HG03442 (cell line): Measurements from ENCODE around the gene RPL7A.
"Not testable (repeated sequence)": the region's sequence is repeated elsewhere in the genome, so short reads cannot be mapped to it uniquely, and the experiment has no call there.

ENCODE experiments used
- ATAC-seq: cut with Tn5 transposase; IDR thresholded peaks from one replicate; pipeline ENCODE4 v1.9.1; 2021; ENCODE audit warnings: mild to moderate bottlenecking, moderate library complexity; ENCODE audit not compliant: unreplicated experiment

RPL7A gene

GRCh38 chr9:133366435-133366834 lies 18.4 kb downstream of the RPL7A start:
- ATAC-seq, result no peak

- ATAC-seq, result no peak
These were observed 19.2 kb downstream of the RPL7A start for GRCh38 chr9:133367221-133367620.

- no peak for ATAC-seq
These were observed 19.8 kb downstream of the RPL7A start for GRCh38 chr9:133367778-133368177.

GRCh38 chr9:133368249-133368881 lies 20.3 kb downstream of the RPL7A start:
- ATAC-seq, result no peak

GRCh38 chr9:133369422-133369821 lies 21.4 kb downstream of the RPL7A start:
- no peak for ATAC-seq

- ATAC-seq, result no peak
These were observed 21.9 kb downstream of the RPL7A start for GRCh38 chr9:133369933-133370332.

- no peak for ATAC-seq
These were observed 22.7 kb downstream of the RPL7A start for GRCh38 chr9:133370685-133371084.

GRCh38 chr9:133371261-133371711 lies 23.3 kb downstream of the RPL7A start:
- ATAC-seq, result no peak

- no peak for ATAC-seq
These were observed 24.1 kb downstream of the RPL7A start for GRCh38 chr9:133372144-133372543.

- no peak for ATAC-seq
These were observed 26.6 kb downstream of the RPL7A start for GRCh38 chr9:133374612-133375115.

- ATAC-seq, result peak; percentile 8
These were observed 27.2 kb downstream of the RPL7A start for GRCh38 chr9:133375116-133375723.

GRCh38 chr9:133375724-133376654 lies 28.0 kb downstream of the RPL7A start, which contains the start of the genes STKLD1 and SURF4:
STKLD1 (plus strand) TSS chr9:133376366; CDS start chr9:133376474, 108 bp downstream.
SURF4 (minus strand) TSS chr9:133376060; CDS start chr9:133375969, 91 bp downstream.
- ATAC-seq, result peak; percentile 88

GRCh38 chr9:133377280-133377679 lies 29.3 kb downstream of the RPL7A start:
- not testable (repeated sequence) for ATAC-seq

- ATAC-seq, result no peak
These were observed 29.8 kb downstream of the RPL7A start for GRCh38 chr9:133377721-133378216.

- no peak for ATAC-seq
These were observed 30.5 kb downstream of the RPL7A start for GRCh38 chr9:133378408-133378962.

- ATAC-seq, result no peak
These were observed 31.4 kb downstream of the RPL7A start for GRCh38 chr9:133379153-133380086.

GRCh38 chr9:133380734-133381133 lies 32.7 kb downstream of the RPL7A start:
- ATAC-seq, result no peak

- ATAC-seq, result no peak
These were observed 34.6 kb downstream of the RPL7A start for GRCh38 chr9:133382507-133383141.

GRCh38 chr9:133383438-133383837 lies 35.4 kb downstream of the RPL7A start:
- no peak for ATAC-seq
